DND-41 (cell line): ENCODE data around the gene GABBR1.

Experiments
- ATAC-seq: fragments of 200-7000 bp; cut with Tn5 transposase; 3 replicates; pipeline ENCODE4 v1.9.1; 2021; ENCODE audit warnings: low read depth; ENCODE audit not compliant: insufficient read depth
- DNase-seq: peaks from one replicate; pipeline ENCODE4 v3.0.0-alpha.2; 2020
- H2AFZ ChIP-seq: 2 replicates; pipeline ENCODE4 v1.6.0; 2012; ENCODE audit warnings: low read depth, low read length
- H3K27ac ChIP-seq: 2 replicates; pipeline ENCODE4 v1.5.1; 2012; ENCODE audit warnings: low read length, inconsistent platforms
- H3K27me3 ChIP-seq: fragments of 200-600 bp; sonication (generic); 2 replicates; pipeline ENCODE4 v1.6.0; 2012; ENCODE audit warnings: low read length, mild to moderate bottlenecking, inconsistent platforms; ENCODE audit not compliant: insufficient read depth, poor library complexity
- H3K36me3 ChIP-seq: 2 replicates; pipeline ENCODE4 v1.5.1; 2012; ENCODE audit warnings: low read length, inconsistent platforms; ENCODE audit not compliant: insufficient read depth
- H3K4me1 ChIP-seq: 2 replicates; pipeline ENCODE4 v1.5.1; 2012; ENCODE audit warnings: mild to moderate bottlenecking, low read length; ENCODE audit not compliant: insufficient read depth
- H3K4me2 ChIP-seq: 2 replicates; pipeline ENCODE4 v1.6.0; 2012; ENCODE audit warnings: mild to moderate bottlenecking, moderate library complexity, low read length, inconsistent platforms; ENCODE audit not compliant: insufficient read depth
- H3K4me3 ChIP-seq, 2 experiments: fragments of 200-600 bp in 1 of 2; shearing (Covaris generic) in 1 of 2; 2 replicates each; pipeline ENCODE4 v1.5.1; 2012 to 2016; ENCODE audit warnings: inconsistent platforms in 2 of 2, low read length in 2 of 2, mild to moderate bottlenecking in 2 of 2, low read depth in 1 of 2, moderate library complexity in 1 of 2
- H3K79me2 ChIP-seq: 2 replicates; pipeline ENCODE4 v1.6.0; 2012; ENCODE audit warnings: low read length, inconsistent platforms; ENCODE audit not compliant: insufficient read depth
- H3K9ac ChIP-seq: 2 replicates; pipeline ENCODE4 v1.6.0; 2012; ENCODE audit warnings: low read depth, mild to moderate bottlenecking, inconsistent platforms, low read length, moderate library complexity
- H3K9me3 ChIP-seq: 2 replicates; pipeline ENCODE4 v1.5.1; 2012; ENCODE audit warnings: low read length, moderate library complexity, mild to moderate bottlenecking, inconsistent platforms; ENCODE audit not compliant: insufficient read depth, severe bottlenecking
- H4K20me1 ChIP-seq: 2 replicates; pipeline ENCODE4 v1.6.0; 2012; ENCODE audit warnings: low read length; ENCODE audit not compliant: insufficient read depth
- CTCF ChIP-seq: IDR thresholded peaks from 2 replicates; pipeline ENCODE4 v1.5.1; 2012; ENCODE audit warnings: borderline replicate concordance, low read length, moderate library complexity, mild to moderate bottlenecking; ENCODE audit not compliant: poor library complexity, severe bottlenecking; ENCODE audit errors: extremely low read depth
- EZH2 ChIP-seq: IDR thresholded peaks from 3 replicates; pipeline ENCODE4 v1.6.1; 2012; ENCODE audit warnings: borderline replicate concordance, low read depth, mild to moderate bottlenecking, moderate library complexity, low read length, inconsistent platforms; ENCODE audit not compliant: severe bottlenecking

GABBR1 gene

GRCh38 chr6:29632789-29633533 is at the start of gene GABBR1:
Gene GABBR1, minus strand, starts transcription at chr6:29633183. Its CDS starts 798 bp downstream, at chr6:29632385.
- Histone ChIP-seq H3K27ac (no peak within 1 kb of the TSS), H3K4me1 (peaks cover 50% of the 10 kb centered on the region), H3K9ac (peak within 1 kb of the TSS; percentile 59), H2AFZ (peak within 1 kb of the TSS; percentile 64), H3K36me3 (no peaks in the 10 kb centered on the region), H3K4me3 (peak within 1 kb of the TSS; percentile 56 to 59; a peak in 3 of 4 replicates), H4K20me1 (0 out of 2 replicates have a peak, but pooled peaks cover 7% of the 10 kb centered on the region), H3K9me3 (no peaks in the 10 kb centered on the region), H3K4me2 (peak within 1 kb of the TSS; percentile 69), H3K27me3 (no peaks in the 10 kb centered on the region), H3K79me2 (no peaks in the 10 kb centered on the region)
- TF ChIP-seq EZH2 (no peak), CTCF (no peak)
- ATAC-seq (peak; percentile 83), DNase-seq (peak; percentile 87)

- Histone ChIP-seq H3K36me3 (no peaks in the 10 kb centered on the region), H3K27ac (no peak overlapping the region), H3K27me3 (peaks cover 8% of the 10 kb centered on the region), H3K9me3 (no peaks in the 10 kb centered on the region), H3K4me1 (no peaks in the 10 kb centered on the region), H2AFZ (no peak overlapping the region), H3K79me2 (no peaks in the 10 kb centered on the region), H4K20me1 (no peaks in the 10 kb centered on the region), H3K9ac (no peak overlapping the region), H3K4me2 (no peak overlapping the region), H3K4me3 (no peak overlapping the region)
- no peak for TF ChIP-seq CTCF
- DNase-seq = no peak
- no peak for ATAC-seq
These were observed 48.8 kb upstream of the GABBR1 start for GRCh38 chr6:29681811-29682210.

- Histone ChIP-seq H3K4me2 (no peak within 1 kb of the TSS), H3K4me3 (no peak within 1 kb of the TSS), H3K27me3 (peaks cover 7% of the 10 kb centered on the region), H3K36me3 (no peaks in the 10 kb centered on the region), H3K9ac (no peak within 1 kb of the TSS), H3K9me3 (no peaks in the 10 kb centered on the region), H2AFZ (no peak within 1 kb of the TSS), H3K4me1 (no peaks in the 10 kb centered on the region), H3K79me2 (no peaks in the 10 kb centered on the region), H3K27ac (no peak within 1 kb of the TSS), H4K20me1 (no peaks in the 10 kb centered on the region)
- TF ChIP-seq CTCF = no peak
- TF ChIP-seq EZH2 = no peak
- DNase-seq = no peak
- ATAC-seq = no peak
These were observed 47.9 kb upstream of the GABBR1 start, which contains the start of gene ZFP57 for GRCh38 chr6:29680904-29681303. Gene ZFP57, minus strand, starts transcription at chr6:29681152. Its CDS starts 4,149 bp downstream, at chr6:29677003.
